HTR-8/SVneo (cell line): ENCODE data around the gene CMTM5.
"Not testable (repeated sequence)": the region's sequence is repeated elsewhere in the genome, so short reads cannot be mapped to it uniquely, and the experiment has no call there.

Experiments used
- DNase-seq: peaks from one replicate; pipeline ENCODE4 v3.0.0; 2011; ENCODE audit warnings: low spot score, mixed read lengths; ENCODE audit not compliant: insufficient read length
- FAIRE-seq: peaks from 2 replicates; lab custom pipeline; 2011; peaks lifted over from hg19 to GRCh38; lab: Jason Lieb, UNC

CMTM5 gene

DNA sequence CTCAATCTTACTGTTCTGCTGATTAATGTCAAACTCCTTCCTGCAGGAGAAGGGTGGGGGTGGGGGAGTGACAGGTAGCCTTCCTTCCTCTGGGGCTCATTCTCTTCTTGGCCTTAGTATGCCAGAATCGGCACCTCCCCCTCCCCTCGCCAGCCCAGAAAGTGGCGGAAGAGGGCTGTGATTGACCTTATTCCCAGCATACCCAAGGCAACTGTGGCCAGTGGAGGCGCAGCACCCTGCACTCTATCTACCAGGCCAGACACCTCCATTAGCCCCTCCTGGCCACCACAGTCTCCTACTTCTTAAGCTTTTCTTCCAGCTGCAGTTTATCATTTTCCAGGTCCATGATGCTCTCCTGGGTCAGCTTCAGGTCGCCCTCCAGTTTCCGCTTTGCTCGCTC lies 15.8 kb downstream of the CMTM5 start:
- DNase-seq (no peak), FAIRE-seq (no peak)

DNA sequence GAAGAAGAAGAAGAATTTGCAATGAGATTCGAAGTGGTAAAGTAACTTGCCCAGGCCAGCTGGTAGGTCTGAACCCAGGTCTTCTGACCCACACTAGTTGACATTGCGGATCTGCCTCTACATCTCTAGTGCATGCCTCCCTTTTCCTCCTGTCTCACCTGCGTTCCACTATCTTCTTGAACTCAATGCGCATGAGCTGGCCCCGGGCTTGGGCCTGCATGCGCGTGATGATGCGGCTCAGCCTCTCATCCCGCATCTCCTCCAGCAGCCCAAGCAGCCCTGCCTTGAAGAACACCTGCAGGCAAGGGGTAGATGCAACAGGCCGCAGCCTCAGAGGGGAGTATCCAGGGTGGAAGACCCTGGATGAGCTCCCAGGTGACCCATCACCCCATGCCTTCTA lies 19.3 kb downstream of the CMTM5 start:
- no peak for DNase-seq
- no peak for FAIRE-seq

DNA sequence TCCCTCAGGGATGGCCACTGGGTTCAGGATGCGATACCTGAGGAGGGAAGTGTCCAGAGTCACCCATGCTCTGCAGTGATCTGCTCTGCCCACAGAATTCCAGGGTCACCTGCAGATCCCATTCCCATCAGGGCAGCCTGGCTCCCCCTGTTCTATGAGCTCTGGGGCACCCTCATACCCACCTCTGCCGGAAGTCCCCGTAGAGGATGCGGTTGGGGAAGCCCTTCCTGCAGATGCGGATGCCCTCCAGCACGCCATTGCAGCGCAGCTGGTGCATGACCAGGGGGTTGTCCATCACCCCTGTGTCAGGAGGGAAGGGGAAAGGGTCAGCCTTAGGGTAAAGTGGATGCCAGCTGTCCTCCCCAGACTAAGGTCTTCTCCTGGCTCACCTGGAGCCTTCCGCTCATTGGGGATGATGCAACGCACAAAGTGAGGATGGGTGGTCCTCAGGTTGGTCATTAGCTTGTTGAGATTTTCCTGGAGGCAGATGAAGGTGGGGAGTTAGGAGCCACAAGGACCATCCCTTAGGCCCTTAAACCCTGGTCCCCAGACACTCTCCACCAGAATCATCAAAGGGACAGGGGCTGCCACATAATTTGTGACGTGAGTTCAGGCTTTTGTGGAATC lies 20.0 kb downstream of the CMTM5 start:
- no peak for FAIRE-seq
- DNase-seq = no peak

DNA sequence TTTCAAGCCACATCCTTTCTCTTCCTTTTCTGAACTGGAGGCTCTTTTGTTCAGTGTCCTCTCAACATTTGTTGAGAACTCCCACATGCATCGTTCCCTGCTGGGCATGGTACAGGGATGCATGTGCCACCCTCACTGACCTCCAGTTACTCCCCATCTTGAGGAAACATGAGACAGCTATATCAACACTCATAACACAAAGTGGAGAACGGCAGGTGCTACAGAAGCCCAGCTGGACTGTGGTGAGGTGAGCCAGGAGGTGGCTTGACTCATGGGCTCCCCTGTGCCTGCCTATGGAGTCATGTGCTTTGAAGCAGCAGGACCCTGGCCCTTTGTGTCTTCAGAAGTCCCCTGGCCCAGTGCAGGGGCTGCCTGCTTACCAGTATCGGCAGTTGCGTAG lies 21.5 kb downstream of the CMTM5 start:
- DNase-seq (no peak), FAIRE-seq (no peak)

DNA sequence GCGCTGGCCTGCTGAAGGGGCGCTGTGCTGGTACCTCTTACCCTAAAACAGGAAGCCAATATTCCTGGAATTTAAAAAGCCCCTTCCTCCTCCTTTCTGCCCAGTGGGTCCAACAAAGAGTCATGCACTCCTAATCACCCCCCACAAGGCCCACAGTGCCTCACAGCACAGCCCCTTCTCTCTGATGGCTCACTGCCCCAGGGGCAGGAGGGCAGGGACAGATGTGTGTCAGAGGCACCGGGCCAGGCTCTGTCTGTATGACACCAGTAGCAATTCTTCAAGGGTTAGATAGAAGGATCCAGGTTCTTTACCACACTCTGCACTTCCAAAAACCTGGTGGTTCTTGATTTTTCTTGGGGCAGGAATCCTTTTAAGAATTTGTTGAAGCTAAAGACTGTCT lies 22.3 kb downstream of the CMTM5 start:
- DNase-seq (no peak), FAIRE-seq (no peak)

DNA sequence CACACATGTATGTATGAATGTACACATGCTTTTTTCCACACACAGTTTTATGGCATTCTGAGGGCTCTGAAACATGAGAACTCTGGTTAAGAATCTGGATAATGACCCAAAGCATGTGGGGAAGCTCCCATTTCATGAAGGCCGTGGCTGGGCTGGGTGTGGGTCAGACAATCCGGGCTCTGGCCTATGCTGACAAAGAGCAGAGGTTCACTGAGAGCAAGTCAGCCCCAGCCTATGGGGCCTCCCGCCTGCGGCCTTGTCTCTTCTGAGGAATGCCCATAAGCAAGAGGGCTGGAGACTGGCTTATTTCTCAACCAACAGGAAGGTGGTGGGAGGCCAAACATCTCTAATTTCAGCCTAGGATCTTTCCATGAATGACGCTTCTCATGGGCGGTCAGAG lies 22.7 kb downstream of the CMTM5 start:
- FAIRE-seq (no peak), DNase-seq (no peak)

DNA sequence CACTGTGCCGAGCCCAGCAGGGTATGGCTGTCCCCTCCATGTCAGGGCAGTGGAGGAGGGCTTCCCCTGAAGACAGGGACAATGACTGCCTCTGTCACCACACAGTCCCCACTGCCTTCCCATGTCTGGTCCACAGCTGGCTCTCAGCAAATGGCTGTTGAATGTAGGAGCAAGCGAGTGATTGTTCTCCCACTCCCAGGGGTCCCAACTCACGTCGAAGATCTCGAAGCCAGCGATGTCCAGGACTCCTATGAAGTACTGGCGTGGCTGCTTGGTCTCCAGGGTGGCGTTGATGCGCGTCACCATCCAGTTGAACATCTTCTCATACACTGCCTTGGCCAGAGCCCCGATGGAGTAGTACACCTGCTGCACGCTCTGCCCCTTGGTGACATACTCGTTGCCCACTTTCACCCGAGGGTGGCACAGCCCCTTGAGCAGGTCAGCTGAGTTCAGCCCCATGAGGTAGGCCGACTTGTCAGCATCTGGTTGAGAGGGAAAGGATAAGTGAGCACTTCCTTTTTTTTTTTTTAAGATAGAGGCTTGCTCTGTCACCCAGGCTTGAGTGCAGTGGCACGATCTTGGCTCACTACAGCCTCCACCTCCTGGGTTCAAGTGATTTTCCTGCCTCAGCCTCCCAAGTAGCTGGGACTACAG lies 23.8 kb downstream of the CMTM5 start:
- not testable (repeated sequence) for FAIRE-seq, DNase-seq

DNA sequence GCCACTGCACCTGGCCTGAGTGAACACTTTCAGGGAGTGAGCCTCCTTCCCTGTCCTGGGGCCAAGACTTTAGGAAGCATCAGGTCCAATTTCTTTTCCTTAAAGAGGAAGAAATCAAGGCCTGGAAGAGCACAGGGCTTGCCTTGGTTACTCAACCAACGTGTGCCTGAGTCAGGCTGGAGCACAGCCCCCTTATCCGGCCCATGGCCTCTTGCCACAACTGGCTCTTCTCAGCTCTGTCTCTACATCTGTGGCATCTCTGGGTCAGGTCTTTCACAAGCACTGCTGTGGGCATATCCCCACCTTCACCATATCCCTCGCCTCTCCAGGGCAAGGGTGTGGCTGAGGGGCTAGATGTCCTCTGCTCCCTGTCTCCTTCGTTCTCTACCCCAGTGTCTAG lies 24.4 kb downstream of the CMTM5 start:
- DNase-seq = no peak
- FAIRE-seq = no peak

DNA sequence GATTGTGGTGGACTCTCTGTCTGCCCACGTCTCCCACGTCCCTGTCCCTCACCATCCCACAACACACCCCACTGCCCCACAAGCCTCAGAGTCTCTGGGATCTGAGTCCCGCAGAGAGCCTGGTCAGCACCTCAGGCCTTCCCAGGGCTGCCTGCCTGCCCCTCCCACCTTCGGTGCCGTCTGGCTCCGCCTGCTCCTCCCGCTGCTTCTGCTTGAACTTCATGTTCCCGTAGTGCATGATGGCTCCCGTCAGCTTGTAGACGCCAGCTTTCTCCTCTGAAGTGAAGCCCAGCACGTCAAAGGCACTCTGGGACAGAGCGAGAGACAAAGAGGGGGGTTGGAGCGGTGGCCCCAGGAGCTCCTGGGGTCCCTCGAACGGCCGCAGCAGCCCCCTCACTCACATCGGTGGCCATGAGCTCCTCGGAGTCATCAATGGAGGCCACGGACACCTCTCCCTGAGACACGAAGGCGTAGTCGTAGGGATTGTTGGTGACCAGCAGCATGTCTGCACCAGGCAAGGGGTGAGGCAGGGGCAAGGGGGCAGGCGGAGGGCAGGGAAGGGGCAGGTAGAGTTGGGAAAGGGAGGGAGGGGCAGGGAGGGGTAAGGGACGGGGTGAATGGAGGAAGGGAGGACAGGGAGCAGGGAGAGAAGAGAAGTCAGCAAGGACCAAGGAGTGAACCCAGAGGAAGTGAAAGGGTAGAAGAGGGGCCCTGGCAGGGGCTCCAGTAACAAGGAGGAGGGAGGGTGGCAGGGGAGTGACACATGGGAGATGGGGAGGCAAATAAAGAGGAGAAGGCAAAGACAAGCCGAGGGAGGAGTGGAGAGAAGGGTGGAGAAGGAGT lies 25.7 kb downstream of the CMTM5 start:
- no peak for FAIRE-seq
- DNase-seq = no peak

DNA sequence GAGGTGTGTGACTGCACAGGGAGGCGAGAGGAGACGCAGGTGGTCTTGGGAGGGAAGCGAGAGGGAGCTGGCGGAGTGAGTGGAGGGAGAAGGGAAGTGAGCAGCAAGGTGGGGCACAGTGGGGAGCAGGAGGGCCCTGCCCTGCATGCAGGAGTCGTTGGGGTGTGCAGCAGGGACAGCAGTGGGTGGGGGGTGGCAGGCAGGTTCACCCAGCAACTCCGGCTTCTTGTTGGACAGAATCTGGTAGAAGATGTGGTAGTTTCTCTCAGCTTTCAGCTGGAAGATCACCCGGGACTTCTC lies 26.2 kb downstream of the CMTM5 start:
- no peak for DNase-seq
- FAIRE-seq = no peak

DNA sequence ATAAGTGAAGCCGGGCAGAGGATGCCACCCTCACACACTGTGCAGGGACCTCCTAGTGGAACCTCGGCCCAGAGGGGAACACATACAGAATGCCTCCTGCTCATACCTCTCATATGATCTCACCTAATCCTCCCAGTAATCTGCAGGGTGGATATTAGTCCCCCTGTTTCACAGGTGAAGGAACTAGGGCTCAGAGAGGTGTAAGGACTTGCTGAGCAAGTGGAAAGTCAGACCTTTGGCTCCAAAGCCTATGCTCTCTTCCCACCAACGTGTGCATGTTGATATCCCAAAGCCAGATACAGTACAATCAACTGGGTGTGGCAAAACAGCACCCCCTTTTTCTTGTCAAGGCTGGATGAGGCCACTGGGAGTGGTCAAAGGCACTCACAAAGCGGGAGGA lies 27.1 kb downstream of the CMTM5 start:
- no peak for DNase-seq
- no peak for FAIRE-seq

DNA sequence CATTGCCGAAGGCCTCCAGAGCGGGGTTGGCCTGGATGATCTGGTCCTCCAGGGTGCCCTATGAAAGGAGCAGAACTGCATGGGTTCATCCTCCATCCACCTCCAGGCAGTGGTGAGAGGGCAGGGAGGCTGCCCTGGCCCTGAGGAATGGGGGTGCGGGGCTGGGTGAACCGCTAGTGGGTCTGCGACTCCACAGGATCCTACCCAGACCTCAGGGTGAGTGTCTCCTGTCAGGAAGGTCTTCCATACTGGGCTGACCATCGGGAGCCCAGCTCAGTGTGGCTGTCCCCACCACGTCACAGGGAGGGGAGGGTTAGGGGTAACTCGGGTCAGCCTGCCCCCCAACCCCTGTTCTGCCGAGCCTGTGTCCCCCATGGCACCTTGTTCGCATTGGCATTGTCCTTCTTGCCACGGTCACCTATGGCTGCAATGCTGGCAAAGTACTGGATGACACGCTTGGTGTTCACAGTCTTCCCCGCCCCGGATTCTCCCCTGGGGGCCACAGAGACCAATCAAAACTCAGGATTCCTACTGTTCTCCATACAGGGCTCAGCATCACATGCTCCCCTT lies 27.6 kb downstream of the CMTM5 start:
- FAIRE-seq (no peak), DNase-seq (no peak)

DNA sequence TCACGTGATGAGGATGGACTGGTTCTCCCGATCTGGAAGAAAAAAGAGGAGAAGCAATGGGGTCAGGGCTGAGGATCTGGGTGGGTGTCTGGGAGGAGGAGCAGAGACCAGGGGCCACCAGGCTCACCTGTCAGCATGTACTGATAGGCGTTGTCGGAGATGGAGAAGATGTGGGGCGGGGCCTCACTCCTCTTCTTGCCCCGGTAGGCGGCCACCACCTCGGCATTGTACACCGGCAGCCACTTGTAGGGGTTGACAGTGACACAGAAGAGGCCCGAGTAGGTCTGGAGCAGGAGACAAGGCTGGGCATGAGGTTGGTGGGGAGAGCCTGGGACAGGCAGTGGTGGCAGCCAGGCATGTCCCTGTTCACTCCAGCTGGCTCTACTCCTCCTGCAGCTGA lies 28.2 kb downstream of the CMTM5 start:
- FAIRE-seq (no peak), DNase-seq (no peak)

DNA sequence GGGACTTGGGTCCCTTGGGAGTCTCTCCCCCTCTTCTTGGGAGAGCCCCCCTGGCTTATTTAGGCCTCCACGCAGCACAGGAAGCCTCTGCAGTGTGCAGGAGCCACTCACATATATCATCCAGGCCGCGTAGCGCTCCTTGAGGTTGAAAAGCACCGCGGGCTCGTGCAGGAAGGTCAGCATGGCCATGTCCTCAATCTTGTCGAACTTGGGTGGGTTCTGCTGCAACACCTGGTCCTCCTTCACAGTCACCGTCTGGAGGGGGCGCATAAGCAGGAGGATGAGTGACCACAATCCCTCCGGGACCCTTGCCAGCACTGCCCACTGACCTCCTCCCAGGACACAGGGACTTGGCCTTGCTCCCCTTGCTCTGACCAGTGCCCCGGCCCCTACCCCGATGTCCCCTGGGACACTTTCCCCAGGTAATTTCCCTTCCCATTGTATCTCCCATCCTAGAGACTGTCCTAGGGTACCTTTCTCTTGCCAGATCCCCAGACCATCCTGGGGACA lies 28.7 kb downstream of the CMTM5 start:
- FAIRE-seq (no peak), DNase-seq (no peak)

DNA sequence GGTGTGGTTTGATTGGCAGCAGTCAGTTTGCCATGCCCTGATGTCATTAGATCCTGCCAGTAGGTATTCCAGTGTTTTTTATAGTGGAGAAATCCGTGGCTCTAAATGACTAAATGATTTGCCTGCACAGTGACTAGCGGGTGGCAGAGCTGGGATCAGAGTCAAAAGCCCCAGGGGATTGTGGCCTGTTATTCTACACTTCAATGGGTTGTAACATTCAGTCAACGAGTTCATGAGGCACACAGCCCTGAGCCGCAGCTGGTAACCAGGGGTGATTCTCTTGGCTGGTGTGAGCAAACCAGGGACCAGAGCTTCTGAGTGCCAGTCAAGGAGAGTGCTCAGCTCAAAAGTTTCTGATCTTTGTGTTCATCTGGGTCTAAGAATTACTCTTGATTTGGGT lies 29.4 kb downstream of the CMTM5 start:
- FAIRE-seq (no peak), DNase-seq (no peak)

DNA sequence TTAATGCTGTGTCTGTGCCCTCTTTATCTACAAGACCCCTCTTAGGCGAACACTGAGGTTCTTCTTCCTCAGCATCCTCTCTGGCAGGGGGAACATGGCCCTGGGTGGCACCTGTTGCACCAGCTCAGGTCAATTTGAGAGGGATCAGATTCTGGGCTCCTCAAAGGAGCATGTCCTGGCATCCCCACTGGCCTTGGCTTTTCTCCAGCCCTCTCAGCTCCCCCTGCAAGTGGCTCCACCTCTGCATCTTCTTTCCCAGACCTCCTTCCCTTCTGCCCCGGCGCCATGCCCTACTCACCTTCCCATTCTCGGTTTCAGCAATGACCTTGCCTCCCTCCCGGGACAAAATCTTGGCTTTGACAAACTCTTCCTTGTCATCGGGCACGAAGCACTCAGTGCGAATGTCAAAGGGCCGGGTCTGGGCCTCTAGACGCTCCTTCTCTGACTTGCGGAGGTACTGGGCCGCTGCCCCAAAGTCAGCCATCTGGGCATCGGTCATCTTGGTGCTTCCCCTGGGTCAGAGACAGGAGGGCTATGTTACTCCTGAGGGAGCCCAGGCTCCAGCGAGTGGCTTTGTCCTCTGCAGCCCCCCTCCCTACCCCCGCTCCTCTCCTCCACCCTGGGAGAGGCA lies 30.0 kb downstream of the CMTM5 start:
- FAIRE-seq (no peak), DNase-seq (no peak)

DNA sequence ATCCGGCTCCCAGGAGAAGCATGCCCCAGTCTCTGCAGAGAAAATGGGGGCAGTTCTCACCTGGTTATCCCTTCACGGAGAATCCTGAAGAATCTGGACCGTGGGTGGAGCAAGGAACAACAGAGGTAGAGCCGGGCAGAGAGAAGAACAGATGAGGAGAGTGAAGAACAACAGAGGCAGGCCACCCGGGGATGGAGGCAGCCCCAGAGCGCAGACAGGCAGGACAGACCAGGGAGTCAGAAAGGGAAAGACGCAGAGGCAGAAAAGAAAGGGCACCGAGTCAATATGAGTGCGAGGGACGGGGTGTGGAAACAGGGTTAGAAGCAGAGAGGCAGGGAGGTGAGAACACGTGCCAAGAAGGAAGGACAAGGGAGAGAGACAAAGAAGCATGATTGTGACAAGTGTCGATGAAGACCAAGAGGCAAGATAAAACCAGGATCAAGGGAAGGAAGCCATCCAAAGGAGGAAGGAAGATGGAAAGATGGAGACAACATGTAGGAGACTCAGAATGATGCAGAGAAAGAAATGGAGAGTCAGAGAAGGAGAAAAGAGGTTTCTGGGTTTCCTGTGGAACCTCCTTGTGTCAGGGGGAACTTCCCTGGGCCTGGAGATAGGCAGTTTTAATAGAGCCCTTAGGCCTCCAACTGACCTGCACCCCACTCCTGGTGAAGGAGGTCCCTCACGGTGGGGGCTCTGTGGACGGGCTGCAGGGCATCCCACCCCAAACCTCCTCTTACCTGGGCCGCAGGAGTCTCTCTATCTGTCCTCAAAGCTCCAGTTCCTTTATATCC lies 30.9 kb downstream of the CMTM5 start, which contains the start of gene MYH6:
Gene MYH6, minus strand, starts transcription at position 758 of the 791 bp plus-strand sequence. CDS start 1,050 bp downstream, outside the sequence.
- no peak for DNase-seq
- no peak for FAIRE-seq

DNA sequence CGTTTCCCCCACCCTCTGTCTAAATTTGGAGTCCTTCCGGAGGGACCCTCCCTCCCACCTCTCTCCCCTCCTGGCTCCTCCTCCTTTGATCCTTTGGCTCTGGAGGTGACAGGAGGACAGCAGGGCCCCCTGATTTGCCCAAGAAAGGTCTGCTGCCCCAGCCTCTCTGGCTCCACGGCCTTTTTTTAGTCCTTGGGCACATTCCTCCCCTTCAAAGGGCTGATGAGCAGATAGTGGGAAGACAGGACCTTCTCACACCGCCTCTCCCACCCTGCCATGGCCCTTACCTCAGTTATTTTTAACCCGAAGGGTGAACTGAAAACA lies 31.4 kb downstream of the CMTM5 start:
- no peak for FAIRE-seq
- no peak for DNase-seq

DNA sequence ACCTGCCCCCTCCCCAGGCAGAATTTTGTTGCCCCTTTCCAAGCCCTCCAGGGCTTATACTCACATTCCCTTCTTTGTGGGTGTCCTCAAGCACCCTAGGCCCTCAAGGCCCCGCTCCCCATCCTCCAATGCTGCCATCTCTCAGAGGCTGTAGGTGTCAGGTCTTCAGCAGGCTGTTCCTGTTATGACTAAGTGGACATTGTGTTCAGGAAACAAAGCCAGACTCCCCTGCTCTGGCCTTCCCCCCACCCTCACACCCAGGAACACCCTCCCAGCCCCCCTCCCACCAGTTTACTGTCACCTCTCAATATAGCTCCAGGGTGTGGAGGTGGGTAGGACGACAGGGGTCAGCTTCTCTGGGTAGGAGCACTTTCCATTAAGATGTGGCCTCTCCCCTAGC lies 32.6 kb downstream of the CMTM5 start:
- FAIRE-seq (no peak), DNase-seq (no peak)
